ENCODE results near the gene GIPR.

GIPR gene

GRCh38 chr19:45730368-45731288 lies 62.6 kb downstream of the GIPR start, which contains the start of gene FBXO46:
Gene FBXO46 (minus strand): TSS chr19:45730896. CDS start chr19:45713495, 17,401 bp downstream.
- peak; percentile 77 to 80 for DNase-seq (ENCODE audit: low read depth in 2 of 2)
